ENCODE results near the gene SRP14.

DNA sequence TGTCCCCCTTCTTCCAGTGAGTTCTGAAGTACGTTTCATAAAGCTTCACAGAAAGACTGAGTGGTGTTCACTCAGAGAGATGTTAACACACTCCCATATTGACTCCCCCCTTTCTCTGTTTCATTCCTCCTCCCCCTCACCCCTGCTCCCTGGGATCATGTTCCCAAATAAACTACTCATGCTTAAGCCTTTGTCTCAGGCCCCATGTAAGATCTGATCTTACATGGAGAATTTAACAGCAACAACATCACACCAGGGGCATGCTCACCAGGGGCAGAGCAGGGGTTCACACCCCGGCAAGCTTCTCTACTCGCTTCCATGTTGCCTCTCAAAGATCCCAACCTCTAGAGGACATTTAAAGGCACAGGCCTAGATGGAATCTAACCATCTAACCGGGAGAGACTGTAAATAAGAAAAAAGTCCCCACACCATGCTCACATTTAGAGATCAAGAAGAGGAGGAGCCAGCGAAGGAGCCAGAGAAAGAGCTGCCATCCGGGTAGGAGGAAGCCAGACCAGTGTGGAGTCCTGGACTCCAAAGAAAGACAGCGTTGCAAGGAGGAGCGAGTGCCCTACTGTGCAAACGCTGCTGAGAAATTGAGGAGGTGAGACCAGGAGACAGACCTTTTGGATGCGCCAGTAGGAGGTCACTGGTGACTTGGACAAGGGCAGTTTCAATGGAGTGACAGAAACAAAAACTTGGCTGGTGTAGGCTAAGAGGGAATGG lies 21.4 kb upstream of the SRP14 start:
- TF ChIP-seq, protein P1, sequence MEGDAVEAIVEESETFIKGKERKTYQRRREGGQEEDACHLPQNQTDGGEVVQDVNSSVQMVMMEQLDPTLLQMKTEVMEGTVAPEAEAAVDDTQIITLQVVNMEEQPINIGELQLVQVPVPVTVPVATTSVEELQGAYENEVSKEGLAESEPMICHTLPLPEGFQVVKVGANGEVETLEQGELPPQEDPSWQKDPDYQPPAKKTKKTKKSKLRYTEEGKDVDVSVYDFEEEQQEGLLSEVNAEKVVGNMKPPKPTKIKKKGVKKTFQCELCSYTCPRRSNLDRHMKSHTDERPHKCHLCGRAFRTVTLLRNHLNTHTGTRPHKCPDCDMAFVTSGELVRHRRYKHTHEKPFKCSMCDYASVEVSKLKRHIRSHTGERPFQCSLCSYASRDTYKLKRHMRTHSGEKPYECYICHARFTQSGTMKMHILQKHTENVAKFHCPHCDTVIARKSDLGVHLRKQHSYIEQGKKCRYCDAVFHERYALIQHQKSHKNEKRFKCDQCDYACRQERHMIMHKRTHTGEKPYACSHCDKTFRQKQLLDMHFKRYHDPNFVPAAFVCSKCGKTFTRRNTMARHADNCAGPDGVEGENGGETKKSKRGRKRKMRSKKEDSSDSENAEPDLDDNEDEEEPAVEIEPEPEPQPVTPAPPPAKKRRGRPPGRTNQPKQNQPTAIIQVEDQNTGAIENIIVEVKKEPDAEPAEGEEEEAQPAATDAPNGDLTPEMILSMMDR (IDR thresholded peaks at IDR 0.05): no peak
- no peak for TF ChIP-seq POLR2A (IDR thresholded peaks at IDR 0.05)
